Measurements from ENCODE around the gene SCN1B.

DNA sequence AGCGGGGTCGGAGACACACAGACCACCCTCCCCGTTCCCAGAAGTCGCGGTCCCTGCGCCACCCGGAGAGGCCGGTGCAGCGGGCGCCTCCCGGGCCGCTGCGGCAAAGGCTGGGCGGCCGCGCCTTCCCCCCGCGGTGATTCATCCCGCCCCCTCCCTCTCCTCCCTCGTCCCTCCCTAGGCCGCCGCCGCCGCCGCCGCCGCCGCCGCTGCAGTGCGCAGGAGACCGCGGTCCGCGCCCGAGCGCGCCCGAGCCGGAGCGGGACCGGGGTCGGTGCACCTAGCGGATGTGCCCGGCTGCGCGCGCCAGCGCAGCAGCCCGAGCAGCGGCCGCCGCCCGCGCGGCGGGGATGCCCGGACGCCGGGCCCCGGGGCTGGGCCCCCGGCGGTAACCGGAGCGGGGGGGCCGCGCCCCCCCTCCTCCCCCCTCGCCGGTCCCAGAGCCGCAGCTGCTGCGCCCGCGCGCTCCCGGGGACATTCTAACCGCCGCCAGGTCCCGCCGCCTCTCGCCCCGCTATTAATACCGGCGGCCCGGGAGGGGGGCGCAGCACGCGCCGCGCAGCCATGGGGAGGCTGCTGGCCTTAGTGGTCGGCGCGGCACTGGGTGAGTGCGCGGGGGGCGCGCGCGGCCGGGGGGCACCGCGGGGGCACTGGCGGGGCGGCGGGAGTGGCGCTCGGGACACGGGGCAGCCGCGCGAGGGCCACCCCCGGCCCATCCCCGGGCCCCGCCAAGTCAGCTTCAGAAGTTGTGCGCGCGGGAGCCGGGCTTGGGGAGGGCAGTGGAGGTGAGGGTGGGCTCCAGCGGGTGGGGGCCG, at the start of gene SCN1B:
- TF ChIP-seq, protein P1, sequence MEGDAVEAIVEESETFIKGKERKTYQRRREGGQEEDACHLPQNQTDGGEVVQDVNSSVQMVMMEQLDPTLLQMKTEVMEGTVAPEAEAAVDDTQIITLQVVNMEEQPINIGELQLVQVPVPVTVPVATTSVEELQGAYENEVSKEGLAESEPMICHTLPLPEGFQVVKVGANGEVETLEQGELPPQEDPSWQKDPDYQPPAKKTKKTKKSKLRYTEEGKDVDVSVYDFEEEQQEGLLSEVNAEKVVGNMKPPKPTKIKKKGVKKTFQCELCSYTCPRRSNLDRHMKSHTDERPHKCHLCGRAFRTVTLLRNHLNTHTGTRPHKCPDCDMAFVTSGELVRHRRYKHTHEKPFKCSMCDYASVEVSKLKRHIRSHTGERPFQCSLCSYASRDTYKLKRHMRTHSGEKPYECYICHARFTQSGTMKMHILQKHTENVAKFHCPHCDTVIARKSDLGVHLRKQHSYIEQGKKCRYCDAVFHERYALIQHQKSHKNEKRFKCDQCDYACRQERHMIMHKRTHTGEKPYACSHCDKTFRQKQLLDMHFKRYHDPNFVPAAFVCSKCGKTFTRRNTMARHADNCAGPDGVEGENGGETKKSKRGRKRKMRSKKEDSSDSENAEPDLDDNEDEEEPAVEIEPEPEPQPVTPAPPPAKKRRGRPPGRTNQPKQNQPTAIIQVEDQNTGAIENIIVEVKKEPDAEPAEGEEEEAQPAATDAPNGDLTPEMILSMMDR (IDR thresholded peaks at IDR 0.05): no peak
- TF ChIP-seq POLR2A (IDR thresholded peaks at IDR 0.05): no peak
